Measurements from ENCODE around the gene ATAD3C.
"Not testable (repeated sequence)": the region's sequence is repeated elsewhere in the genome, so short reads cannot be mapped to it uniquely, and the experiment has no call there.

The ATAD3C gene

GRCh38 chr1:1425753-1426495, 23.6 kb upstream of the ATAD3C start:
- in situ Hi-C loops (cut with MboI; ENCODE audit: low pct_unique_long_range_greater_than_20kb, low sequenced_read_pairs, unreplicated experiment) = no loop called here
- DNase-seq (ENCODE audit: low spot score) = no peak

GRCh38 chr1:1426496-1427105, 22.9 kb upstream of the ATAD3C start:
- DNase-seq (ENCODE audit: low spot score) = peak; percentile 44
- in situ Hi-C loops (cut with MboI; ENCODE audit: low pct_unique_long_range_greater_than_20kb, low sequenced_read_pairs, unreplicated experiment) = no loop called here
- TF ChIP-seq, protein P1, sequence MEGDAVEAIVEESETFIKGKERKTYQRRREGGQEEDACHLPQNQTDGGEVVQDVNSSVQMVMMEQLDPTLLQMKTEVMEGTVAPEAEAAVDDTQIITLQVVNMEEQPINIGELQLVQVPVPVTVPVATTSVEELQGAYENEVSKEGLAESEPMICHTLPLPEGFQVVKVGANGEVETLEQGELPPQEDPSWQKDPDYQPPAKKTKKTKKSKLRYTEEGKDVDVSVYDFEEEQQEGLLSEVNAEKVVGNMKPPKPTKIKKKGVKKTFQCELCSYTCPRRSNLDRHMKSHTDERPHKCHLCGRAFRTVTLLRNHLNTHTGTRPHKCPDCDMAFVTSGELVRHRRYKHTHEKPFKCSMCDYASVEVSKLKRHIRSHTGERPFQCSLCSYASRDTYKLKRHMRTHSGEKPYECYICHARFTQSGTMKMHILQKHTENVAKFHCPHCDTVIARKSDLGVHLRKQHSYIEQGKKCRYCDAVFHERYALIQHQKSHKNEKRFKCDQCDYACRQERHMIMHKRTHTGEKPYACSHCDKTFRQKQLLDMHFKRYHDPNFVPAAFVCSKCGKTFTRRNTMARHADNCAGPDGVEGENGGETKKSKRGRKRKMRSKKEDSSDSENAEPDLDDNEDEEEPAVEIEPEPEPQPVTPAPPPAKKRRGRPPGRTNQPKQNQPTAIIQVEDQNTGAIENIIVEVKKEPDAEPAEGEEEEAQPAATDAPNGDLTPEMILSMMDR (IDR thresholded peaks at IDR 0.05; ENCODE audit: extremely low read depth, insufficient read depth, missing control alignments) = no peak

More at GRCh38 chr1:1425753-1426495, 23.6 kb upstream of the ATAD3C start:
- TF ChIP-seq, protein P1 (IDR thresholded peaks at IDR 0.05; ENCODE audit: extremely low read depth, insufficient read depth, missing control alignments) = no peak

- in situ Hi-C loops (cut with MboI; ENCODE audit: low pct_unique_long_range_greater_than_20kb, low sequenced_read_pairs, unreplicated experiment) = no loop called here
- peak; percentile 62 for DNase-seq (ENCODE audit: low spot score)
- TF ChIP-seq, protein P1 (IDR thresholded peaks at IDR 0.05; ENCODE audit: extremely low read depth, insufficient read depth, missing control alignments) = no peak
Measured at GRCh38 chr1:1427106-1427819, 22.2 kb upstream of the ATAD3C start.

DNA sequence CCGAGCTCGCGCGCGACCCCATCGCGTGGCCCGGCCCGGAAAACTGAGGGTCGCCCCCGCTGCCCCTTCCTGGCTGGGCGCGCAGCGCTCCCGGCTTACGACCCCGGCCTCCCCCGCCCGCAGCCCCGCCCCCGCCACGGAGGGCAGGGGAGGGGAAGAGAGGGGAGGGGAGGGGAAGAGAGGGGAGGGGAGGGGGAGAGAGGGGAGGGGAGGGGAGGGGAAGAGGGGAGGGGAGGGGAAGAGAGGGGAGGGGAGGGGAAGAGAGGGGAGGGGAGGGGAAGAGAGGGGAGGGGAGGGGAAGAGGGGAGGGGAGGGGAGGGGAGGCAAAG, 21.7 kb upstream of the ATAD3C start:
- in situ Hi-C loops (cut with MboI; ENCODE audit: low pct_unique_long_range_greater_than_20kb, low sequenced_read_pairs, unreplicated experiment) = no loop called here

GRCh38 chr1:1428174-1428573, 21.3 kb upstream of the ATAD3C start:
- TF ChIP-seq, protein P1 (IDR thresholded peaks at IDR 0.05; ENCODE audit: extremely low read depth, insufficient read depth, missing control alignments) = no peak
- in situ Hi-C loops (cut with MboI; ENCODE audit: low pct_unique_long_range_greater_than_20kb, low sequenced_read_pairs, unreplicated experiment) = no loop called here
- peak; percentile 25 for DNase-seq (ENCODE audit: low spot score)

More for the DNA sequence above, 21.7 kb upstream of the ATAD3C start:
- no peak for DNase-seq (ENCODE audit: low spot score)
- TF ChIP-seq, protein P1 (IDR thresholded peaks at IDR 0.05; ENCODE audit: extremely low read depth, insufficient read depth, missing control alignments) = no peak

DNA sequence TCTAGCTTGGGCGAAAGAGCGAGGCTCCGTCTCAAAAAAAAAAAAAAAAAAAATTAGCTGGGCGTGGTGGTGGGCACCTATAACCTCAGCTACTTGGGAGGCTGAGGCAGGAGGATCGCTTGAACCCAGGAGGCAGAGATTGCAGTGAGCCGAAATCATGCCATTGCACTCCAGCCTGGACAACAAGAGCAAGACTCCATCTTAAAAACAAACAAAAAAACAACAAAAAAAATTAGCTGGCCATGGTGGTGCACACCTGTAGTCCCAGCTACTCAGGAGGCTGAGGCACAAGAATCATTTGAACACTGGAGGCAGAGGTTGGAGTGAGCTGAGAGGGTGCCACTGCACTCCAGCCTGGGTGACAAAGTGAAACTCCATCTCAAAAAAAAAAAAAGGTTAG, 20.5 kb upstream of the ATAD3C start:
- DNase-seq (ENCODE audit: low spot score); in situ Hi-C loops (cut with MboI; ENCODE audit: low pct_unique_long_range_greater_than_20kb, low sequenced_read_pairs, unreplicated experiment): not testable (repeated sequence)

GRCh38 chr1:1429671-1430073, 19.8 kb upstream of the ATAD3C start:
- TF ChIP-seq, protein P1 (IDR thresholded peaks at IDR 0.05; ENCODE audit: extremely low read depth, insufficient read depth, missing control alignments) = no peak
- no peak for DNase-seq (ENCODE audit: low spot score)
- in situ Hi-C loops (cut with MboI; ENCODE audit: low pct_unique_long_range_greater_than_20kb, low sequenced_read_pairs, unreplicated experiment) = no loop called here

Data from GM13977 (cell line).